ENCODE results near the gene TMSB4X.
A peak's percentile ranks its signal among the peaks of the same experiment; 100 is the strongest.

TMSB4X gene

GRCh38 chrX:12993826-12994225 lies 18.9 kb downstream of the TMSB4X start:
- Histone ChIP-seq H3K27me3 (ENCODE audit: insufficient read depth, low read length) (no peaks in the 10 kb centered on the region), H3K4me3 (ENCODE audit: low read depth, low read length, poor library complexity, severe bottlenecking) (no peak overlapping the region), H4K20me1 (ENCODE audit: insufficient read depth, low read length) (no peaks in the 10 kb centered on the region), H3K79me2 (ENCODE audit: insufficient read depth, low read length) (no peaks in the 10 kb centered on the region), H3F3A (ENCODE audit: insufficient read depth, low read length) (no peaks in the 10 kb centered on the region), H2AFZ (ENCODE audit: low read length) (no peak overlapping the region), H3K9me2 (ENCODE audit: low read depth, low read length) (no peaks in the 10 kb centered on the region), H3K4me1 (ENCODE audit: insufficient read depth, low read length, severe bottlenecking) (peaks cover 53% of the 10 kb centered on the region), H3K9me3 (ENCODE audit: low read length) (no peaks in the 10 kb centered on the region), H3K27ac (ENCODE audit: low read depth, low read length, poor library complexity, severe bottlenecking) (no peak overlapping the region), H3K4me2 (ENCODE audit: low read length) (no peak overlapping the region), H3K9ac (ENCODE audit: low read length) (no peak overlapping the region), H3K36me3 (ENCODE audit: insufficient read depth, low read length) (no peaks in the 10 kb centered on the region)
- TF ChIP-seq EZH2 (IDR thresholded peaks at IDR 0.05; ENCODE audit: borderline replicate concordance, low read length) (no peak), CTCF (IDR thresholded peaks at IDR 0.05; ENCODE audit: low read length) (no peak)

- no peaks in the 10 kb centered on the region for H3K79me2 ChIP-seq (ENCODE audit: insufficient read depth, low read length)
- no peak overlapping the region for H2AFZ ChIP-seq (ENCODE audit: low read length)
- no peaks in the 10 kb centered on the region for H3F3A ChIP-seq (ENCODE audit: insufficient read depth, low read length)
- no peak overlapping the region for H3K4me3 ChIP-seq (ENCODE audit: low read depth, low read length, poor library complexity, severe bottlenecking)
- H3K9ac ChIP-seq (ENCODE audit: low read length), result no peak overlapping the region
- peaks cover 53% of the 10 kb centered on the region for H3K4me1 ChIP-seq (ENCODE audit: insufficient read depth, low read length, severe bottlenecking)
- no peak overlapping the region for H3K4me2 ChIP-seq (ENCODE audit: low read length)
- TF ChIP-seq CTCF (IDR thresholded peaks at IDR 0.05; ENCODE audit: low read length) (no peak), EZH2 (IDR thresholded peaks at IDR 0.05; ENCODE audit: borderline replicate concordance, low read length) (no peak)
- H3K36me3 ChIP-seq (ENCODE audit: insufficient read depth, low read length), result no peaks in the 10 kb centered on the region
- H3K27ac ChIP-seq (ENCODE audit: low read depth, low read length, poor library complexity, severe bottlenecking), result no peak overlapping the region
- no peaks in the 10 kb centered on the region for H3K9me2 ChIP-seq (ENCODE audit: low read depth, low read length)
- no peaks in the 10 kb centered on the region for H4K20me1 ChIP-seq (ENCODE audit: insufficient read depth, low read length)
- no peaks in the 10 kb centered on the region for H3K27me3 ChIP-seq (ENCODE audit: insufficient read depth, low read length)
- H3K9me3 ChIP-seq (ENCODE audit: low read length), result no peaks in the 10 kb centered on the region
These were observed 19.4 kb downstream of the TMSB4X start for GRCh38 chrX:12994321-12994720.

- Histone ChIP-seq H3K27me3 (ENCODE audit: insufficient read depth, low read length) (no peaks in the 10 kb centered on the region), H3K4me1 (ENCODE audit: insufficient read depth, low read length, severe bottlenecking) (peaks cover 60% of the 10 kb centered on the region), H3F3A (ENCODE audit: insufficient read depth, low read length) (peaks cover 11% of the 10 kb centered on the region), H3K79me2 (ENCODE audit: insufficient read depth, low read length) (no peaks in the 10 kb centered on the region), H4K20me1 (ENCODE audit: insufficient read depth, low read length) (no peaks in the 10 kb centered on the region), H3K36me3 (ENCODE audit: insufficient read depth, low read length) (no peaks in the 10 kb centered on the region), H3K9ac (ENCODE audit: low read length) (no peak overlapping the region), H3K9me2 (ENCODE audit: low read depth, low read length) (no peaks in the 10 kb centered on the region), H2AFZ (ENCODE audit: low read length) (no peak overlapping the region), H3K9me3 (ENCODE audit: low read length) (no peaks in the 10 kb centered on the region), H3K4me2 (ENCODE audit: low read length) (no peak overlapping the region), H3K4me3 (ENCODE audit: low read depth, low read length, poor library complexity, severe bottlenecking) (no peak overlapping the region), H3K27ac (ENCODE audit: low read depth, low read length, poor library complexity, severe bottlenecking) (peak overlapping the region; percentile 99)
- TF ChIP-seq CTCF (IDR thresholded peaks at IDR 0.05; ENCODE audit: low read length), result no peak
- TF ChIP-seq EZH2 (IDR thresholded peaks at IDR 0.05; ENCODE audit: borderline replicate concordance, low read length), result no peak
These were observed 22.1 kb downstream of the TMSB4X start for GRCh38 chrX:12996934-12997435.
